Measurements from ENCODE around the gene DNAJB5.
"Not testable (repeated sequence)": the region's sequence is repeated elsewhere in the genome, so short reads cannot be mapped to it uniquely, and the experiment has no call there.

GRCh38 chr9:35023443-35023842, 33.9 kb downstream of the DNAJB5 start:
- not testable (repeated sequence) for TF ChIP-seq EZH2phosphoT487 (IDR thresholded peaks at IDR 0.05; ENCODE audit: borderline replicate concordance); CTCF (conservative IDR thresholded peaks at IDR 0.05; ENCODE audit: low read length)
